Gastroesophageal sphincter (tissue), 4 donors: ENCODE results near the gene EP300. TPM values are rescaled to one million over a fixed set of nuclear protein-coding genes. Genes with fewer than 3 reads are reported as not detected.

Source experiments
- ATAC-seq: fragments of 150-250 bp; one replicate; pipeline ENCODE4 v1.9.1; 2016; ENCODE audit warnings: mild to moderate bottlenecking, moderate library complexity
- H3K27ac ChIP-seq, 4 donors: fragments of 200-600 bp; sonication (generic) in 3 of 4; 1 replicate in 3 of 4; 2 replicates in 1 of 4; pipeline ENCODE4 v1.5.1; 2016 to 2019
- H3K27me3 ChIP-seq: fragments of 200-600 bp; sonication (generic); one replicate; pipeline ENCODE4 v1.5.1; 2019
- H3K36me3 ChIP-seq, 2 donors: fragments of 200-600 bp; sonication (generic); one replicate each; pipeline ENCODE4 v1.5.1; 2019; ENCODE audit warnings: control low read depth in 1 of 2
- H3K4me1 ChIP-seq, 3 donors: fragments of 200-600 bp; sonication (generic); 1 replicate in 2 of 3; 2 replicates in 1 of 3; pipeline ENCODE4 v1.5.1; 2016 to 2019; ENCODE audit warnings: control low read depth in 2 of 3
- H3K4me3 ChIP-seq, 2 donors: fragments of 200-600 bp; sonication (generic); one replicate each; pipeline ENCODE4 v1.5.1; 2019; ENCODE audit warnings: mild to moderate bottlenecking in 1 of 2, moderate library complexity in 1 of 2
- H3K9me3 ChIP-seq, 3 donors: fragments of 200-600 bp; sonication (generic); one replicate each; pipeline ENCODE4 v1.5.1; 2017 to 2019; ENCODE audit warnings: control low read depth in 2 of 3
- CTCF ChIP-seq, 4 experiments: fragments of 200-600 bp in 2 of 4; fragments of 450-650 bp in 2 of 4; sonication (generic) in 1 of 4; IDR thresholded peaks; one replicate each; pipeline ENCODE4 v1.5.1; 2017 to 2019; ENCODE audit warnings: antibody characterized with exemption in 4 of 4, mild to moderate bottlenecking in 2 of 4, moderate library complexity in 2 of 4
- EP300 ChIP-seq: sonication (generic); formaldehyde crosslinking; IDR thresholded peaks from one replicate; pipeline ENCODE4 v1.6.1; 2017; ENCODE audit warnings: antibody characterized with exemption, mild to moderate bottlenecking
- POLR2A ChIP-seq, 2 donors: fragments of 450-650 bp; IDR thresholded peaks; one replicate each; pipeline ENCODE4 v1.6.1; 2017; ENCODE audit warnings: antibody characterized with exemption in 2 of 2, mild to moderate bottlenecking in 2 of 2, moderate library complexity in 1 of 2
- POLR2AphosphoS5 ChIP-seq: sonication (generic); formaldehyde crosslinking; IDR thresholded peaks from one replicate; pipeline ENCODE4 v1.6.1; 2017; ENCODE audit warnings: antibody characterized with exemption
- WGBS, 2 donors: methylation state at CpG; one replicate each; pipeline ENCODE4 v1.1.5; 2018; ENCODE audit warnings: low coverage in 1 of 2; 5-methylcytosine and 5-hydroxymethylcytosine counted together
- small RNA-seq, 4 donors: library from RNA; depleted of rRNA; stranded (forward); fragments of <200 nt; gene quantifications; one replicate each; pipeline ENCODE3, GENCODE V24; 2016
- total RNA-seq, 4 donors: library from RNA; depleted of rRNA; stranded (reverse); fragments of >200 nt; gene quantifications; one replicate each; pipeline ENCODE4 v1.1.0, GENCODE V29; 2016

The EP300 gene
- total RNA-seq, 4 donors from 2014 or later = 57.8 to 107 (median 79.2) TPM

GRCh38 chr22:41229215-41229614 is 136.8 kb downstream of the EP300 start:
- Histone ChIP-seq H3K9me3 (no peaks in the 10 kb centered on the region), H3K27me3 (no peaks in the 10 kb centered on the region), H3K27ac (no peak overlapping the region), H3K4me3 (no peak overlapping the region), H3K36me3 (peaks cover 0 to 77% of the 10 kb centered on the region in 2 donors), H3K4me1 (no peaks in the 10 kb centered on the region)
- WGBS, 2 donors = 66% methylated on average over 2 of the region's 6 CpGs; no CpG with 5 or more reads in 1 of the 2 donors
- TF ChIP-seq CTCF (IDR thresholded peaks at IDR 0.05) (no peak), POLR2AphosphoS5 (no peak), EP300 (no peak), POLR2A (IDR thresholded peaks at IDR 0.05) (no peak)
- no peak for ATAC-seq

Small RNAs within 50 kb of the gene (small RNA-seq; reads per million reads assigned to genes)
- gene RF00019 (0 reads per million in 4 donors), gene RNU6-375P (0 reads per million in 4 donors)

Other genes with a start within 250 kb of the EP300 start
- 100 to 1,000 TPM; 179 to 239 (median 211) TPM for gene ST13, start 236.0 kb upstream of the EP300 start, total RNA-seq
- 10 to 100 TPM in 2 of 4 donors, 1 to 10 TPM in 2; 5.9 to 13.3 (median 10.4) TPM for gene XPNPEP3, start 235.4 kb upstream of the EP300 start, total RNA-seq
- gene DNAJB7, start 230.5 kb upstream of the EP300 start, total RNA-seq = not detected
- 10 to 100 TPM; 21.6 to 52.4 (median 38.8) TPM for gene RBX1, start 141.2 kb upstream of the EP300 start, total RNA-seq
- gene L3MBTL2, start 112.7 kb downstream of the EP300 start, total RNA-seq = 10 to 100 TPM; 11.9 to 27.5 (median 21.6) TPM
- 10 to 100 TPM in 1 of 4 donors, 1 to 10 TPM in 3; 5.9 to 12.6 (median 7.4) TPM for gene CHADL, start 148.3 kb downstream of the EP300 start, total RNA-seq
- gene RANGAP1, start 193.6 kb downstream of the EP300 start, total RNA-seq = 10 to 100 TPM; 47.9 to 91.5 (median 59.1) TPM
- 10 to 100 TPM; 39.0 to 65.2 (median 39.5) TPM for gene ZC3H7B, start 208.9 kb downstream of the EP300 start, total RNA-seq